HEK293 (cell line): ENCODE results near the gene ARHGAP15.

Source experiments
- CTCF ChIA-PET: fragments of 350-600 bp; formaldehyde crosslinking; extraction: SDS; loops from one replicate; lab custom pipeline; 2021; ENCODE audit warnings: antibody characterized with exemption; lab: Yijun Ruan, JAX
- POLR2A ChIA-PET: fragments of 300-600 bp; formaldehyde crosslinking; extraction: SDS; loops from one replicate; lab custom pipeline; 2020; ENCODE audit warnings: antibody characterized with exemption, inconsistent platforms; lab: Yijun Ruan, JAX
- H3K27ac ChIP-seq: fragments of 200-500 bp; sonication (Bioruptor generic); 2 replicates; pipeline ENCODE4 v1.5.1; 2014; ENCODE audit warnings: low read depth, low read length, control low read depth, inconsistent platforms; ENCODE audit errors: extremely low read depth
- H3K36me3 ChIP-seq, 2 experiments: fragments of 200-500 bp in 1 of 2; sonication (Bioruptor generic) in 1 of 2; 1 replicate in 1 of 2; 2 replicates in 1 of 2; pipeline ENCODE4 v1.5.1; 2014 to 2017; ENCODE audit warnings: inconsistent platforms in 2 of 2, low read length in 2 of 2; ENCODE audit not compliant: control insufficient read depth in 2 of 2, insufficient read depth in 1 of 2
- H3K4me1 ChIP-seq: fragments of 200-500 bp; sonication (Bioruptor generic); 2 replicates; pipeline ENCODE4 v1.5.1; 2014; ENCODE audit warnings: mild to moderate bottlenecking, low read length, inconsistent platforms; ENCODE audit not compliant: control insufficient read depth, insufficient read depth
- H3K4me3 ChIP-seq: 2 replicates; pipeline ENCODE4 v1.5.1; 2011; ENCODE audit warnings: low read depth, mild to moderate bottlenecking, control low read depth, low read length, moderate library complexity
- H3K9me3 ChIP-seq: fragments of 200-500 bp; sonication (Bioruptor generic); 2 replicates; pipeline ENCODE4 v1.5.1; 2014; ENCODE audit warnings: low read depth, low read length, inconsistent platforms; ENCODE audit not compliant: control insufficient read depth, insufficient read depth
- BCL11B ChIP-seq: fragments of 450-650 bp; formaldehyde crosslinking; IDR thresholded peaks from 2 replicates; pipeline ENCODE4 v1.5.1; 2016; ENCODE audit warnings: low read depth, missing biosample characterization, missing genetic modification characterization
- GLIS1 ChIP-seq: fragments of 450-650 bp; formaldehyde crosslinking; IDR thresholded peaks from 2 replicates; pipeline ENCODE4 v1.5.1; 2016; ENCODE audit warnings: missing biosample characterization, missing genetic modification characterization
- IKZF3 ChIP-seq: fragments of 450-650 bp; IDR thresholded peaks from 2 replicates; pipeline ENCODE4 v1.5.0; 2018; ENCODE audit warnings: missing biosample characterization, mild to moderate bottlenecking, missing genetic modification characterization, moderate library complexity
- KLF1 ChIP-seq: fragments of 450-650 bp; formaldehyde crosslinking; IDR thresholded peaks from 2 replicates; pipeline ENCODE4 v1.5.1; 2016; ENCODE audit warnings: missing biosample characterization, missing genetic modification characterization
- MZF1 ChIP-seq: fragments of 450-650 bp; formaldehyde crosslinking; IDR thresholded peaks from 2 replicates; pipeline ENCODE4 v1.5.1; 2017; ENCODE audit warnings: missing biosample characterization, missing genetic modification characterization, borderline replicate concordance
- PBX3 ChIP-seq: sonication (generic); formaldehyde crosslinking; IDR thresholded peaks from 2 replicates; pipeline ENCODE4 v1.8.1; 2022; ENCODE audit warnings: mild to moderate bottlenecking, moderate library complexity, missing genetic modification reagents
- YY2 ChIP-seq: fragments of 450-650 bp; formaldehyde crosslinking; IDR thresholded peaks from 2 replicates; pipeline ENCODE4 v1.5.1; 2016; ENCODE audit warnings: missing biosample characterization, missing genetic modification characterization
- ZBTB49 ChIP-seq: fragments of 450-650 bp; formaldehyde crosslinking; IDR thresholded peaks from 2 replicates; pipeline ENCODE4 v1.5.1; 2016; ENCODE audit warnings: missing biosample characterization, missing genetic modification characterization, low read depth
- ZEB2 ChIP-seq: fragments of 450-650 bp; formaldehyde crosslinking; IDR thresholded peaks from 2 replicates; pipeline ENCODE4 v1.5.1; 2016; ENCODE audit warnings: missing biosample characterization, missing genetic modification characterization
- ZNF121 ChIP-seq: fragments of 450-650 bp; formaldehyde crosslinking; IDR thresholded peaks from 2 replicates; pipeline ENCODE4 v1.5.1; 2016; ENCODE audit warnings: missing biosample characterization, missing genetic modification characterization
- ZNF19 ChIP-seq: fragments of 450-650 bp; formaldehyde crosslinking; IDR thresholded peaks from 2 replicates; pipeline ENCODE4; 2016; ENCODE audit warnings: missing biosample characterization, missing genetic modification characterization, low read depth
- ZNF211 ChIP-seq: fragments of 450-650 bp; formaldehyde crosslinking; IDR thresholded peaks from 2 replicates; pipeline ENCODE4 v1.5.1; 2016; ENCODE audit warnings: low read depth, missing biosample characterization, missing genetic modification characterization
- ZNF223 ChIP-seq: fragments of 450-650 bp; formaldehyde crosslinking; IDR thresholded peaks from 2 replicates; pipeline ENCODE4 v1.5.1; 2016; ENCODE audit warnings: missing biosample characterization, missing genetic modification characterization
- ZNF23 ChIP-seq: fragments of 450-650 bp; formaldehyde crosslinking; IDR thresholded peaks from 2 replicates; pipeline ENCODE4 v1.5.1; 2016; ENCODE audit warnings: missing biosample characterization, missing genetic modification characterization, borderline replicate concordance
- ZNF239 ChIP-seq: fragments of 450-650 bp; formaldehyde crosslinking; IDR thresholded peaks from 2 replicates; pipeline ENCODE4 v1.5.1; 2016; ENCODE audit warnings: missing biosample characterization, missing genetic modification characterization
- ZNF26 ChIP-seq: fragments of 450-650 bp; formaldehyde crosslinking; IDR thresholded peaks from 2 replicates; pipeline ENCODE4 v1.5.1; 2016; ENCODE audit warnings: missing biosample characterization, missing genetic modification characterization
- ZNF362 ChIP-seq: fragments of 450-650 bp; formaldehyde crosslinking; IDR thresholded peaks from 2 replicates; pipeline ENCODE4 v1.5.1; 2016; ENCODE audit warnings: missing biosample characterization, missing genetic modification characterization
- ZNF366 ChIP-seq: fragments of 450-650 bp; formaldehyde crosslinking; conservative IDR thresholded peaks from 2 replicates; pipeline ENCODE4 v1.5.1; 2016; ENCODE audit warnings: missing biosample characterization, missing genetic modification characterization
- ZNF561 ChIP-seq: fragments of 450-650 bp; IDR thresholded peaks from 2 replicates; pipeline ENCODE4 v1.5.1; 2018; ENCODE audit warnings: missing biosample characterization, missing genetic modification characterization, borderline replicate concordance
- ZNF571 ChIP-seq: fragments of 450-650 bp; formaldehyde crosslinking; IDR thresholded peaks from 2 replicates; pipeline ENCODE4 v1.5.0; 2017; ENCODE audit warnings: missing biosample characterization, missing genetic modification characterization
- ZNF707 ChIP-seq: fragments of 450-650 bp; formaldehyde crosslinking; IDR thresholded peaks from 2 replicates; pipeline ENCODE4 v1.5.1; 2016; ENCODE audit warnings: missing biosample characterization, missing genetic modification characterization
- ZNF76 ChIP-seq: fragments of 450-650 bp; formaldehyde crosslinking; IDR thresholded peaks from 2 replicates; pipeline ENCODE4; 2016; ENCODE audit warnings: low read depth, missing biosample characterization, missing genetic modification characterization, borderline replicate concordance
- ZSCAN23 ChIP-seq: fragments of 450-650 bp; formaldehyde crosslinking; IDR thresholded peaks from 2 replicates; pipeline ENCODE4 v1.5.1; 2016; ENCODE audit warnings: missing biosample characterization, missing genetic modification characterization

ARHGAP15 gene

GRCh38 chr2:143674051-143674450 lies 544.8 kb downstream of the ARHGAP15 start (continued):
- TF ChIP-seq IKZF3 (no peak), ZNF19 (tag by site-specific recombination) (no peak), ZNF23 (no peak), GLIS1 (tag by site-specific recombination) (no peak), ZNF76 (tag by site-specific recombination) (no peak)

GRCh38 chr2:143675021-143675420 lies 545.8 kb downstream of the ARHGAP15 start:
- H3K4me3 ChIP-seq = no peak overlapping the region
- no peaks in the 10 kb centered on the region for H3K36me3 ChIP-seq
- H3K27ac ChIP-seq = no peak overlapping the region
- CTCF ChIA-PET = no interaction called here
- POLR2A ChIA-PET = no interaction called here
- TF ChIP-seq ZNF121 (tag by site-specific recombination) = no peak
- no peak for TF ChIP-seq ZSCAN23
- no peak for TF ChIP-seq ZNF239 (tag by site-specific recombination)
- no peak for TF ChIP-seq KLF1
- no peak for TF ChIP-seq ZBTB49 (tag by site-specific recombination)
- TF ChIP-seq ZNF362 (tag by site-specific recombination) = no peak
- no peak for TF ChIP-seq ZNF26 (tag by site-specific recombination)
- TF ChIP-seq ZNF211 = no peak
- no peak for TF ChIP-seq YY2 (tag by site-specific recombination)
- no peak for TF ChIP-seq ZNF366 (tag by site-specific recombination)
- no peak for TF ChIP-seq ZNF561 (tag by site-specific recombination)
- TF ChIP-seq ZNF571 (tag by site-specific recombination) = no peak
- no peak for TF ChIP-seq MZF1 (tag by site-specific recombination)
- TF ChIP-seq BCL11B (tag by site-specific recombination) = no peak
- no peak for TF ChIP-seq PBX3
- TF ChIP-seq ZNF223 (tag by site-specific recombination) = no peak
- TF ChIP-seq ZNF707 (tag by site-specific recombination) = no peak
- TF ChIP-seq ZEB2 (tag by site-specific recombination) = no peak
- H3K9me3 ChIP-seq = no peaks in the 10 kb centered on the region
- H3K4me1 ChIP-seq = no peaks in the 10 kb centered on the region
